Measurements from ENCODE around the gene PRKD1.
A peak's percentile ranks its signal among the peaks of the same experiment; 100 is the strongest.

Gene PRKD1

DNA sequence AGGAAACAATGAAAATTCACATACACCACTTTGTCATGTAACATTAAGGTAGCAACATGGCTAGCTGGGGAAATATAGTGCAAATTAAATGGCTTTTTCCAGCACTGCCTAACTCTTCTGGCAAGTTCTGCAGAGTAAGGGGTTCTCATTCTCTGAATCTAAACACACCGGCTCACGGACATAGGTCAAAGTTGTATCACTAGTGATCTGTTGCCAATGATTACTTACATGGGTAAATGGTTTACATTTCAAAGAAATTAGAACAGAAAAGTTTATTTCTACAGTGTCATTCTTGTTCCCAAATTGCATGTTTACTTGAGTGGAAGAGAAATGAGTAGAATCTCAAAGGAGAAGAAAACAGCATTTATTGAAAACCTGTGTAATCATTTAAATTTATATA is 381.9 kb downstream of the PRKD1 start:
- no peaks in the 10 kb centered on the region for H3K9me3 ChIP-seq (ENCODE audit: control insufficient read depth, low read length)
- no peaks in the 10 kb centered on the region for H3K36me3 ChIP-seq (ENCODE audit: control insufficient read depth, insufficient read depth, low read length, severe bottlenecking)
- H3K4me1 ChIP-seq (ENCODE audit: control insufficient read depth, insufficient read depth, low read length): no peaks in the 10 kb centered on the region
- DNase-seq (ENCODE audit: low read depth): no peak
- no peak overlapping the region for H3K9ac ChIP-seq (ENCODE audit: low read length)
- no peak overlapping the region for H3K4me3 ChIP-seq (ENCODE audit: low read length)
- H3K27me3 ChIP-seq (replicated peaks; ENCODE audit: control insufficient read depth, insufficient read depth, low read length): no peaks in the 10 kb centered on the region

GRCh38 chr14:29536886-29537511 is 390.6 kb downstream of the PRKD1 start:
- H3K4me3 ChIP-seq (ENCODE audit: low read length): no peak overlapping the region
- no peaks in the 10 kb centered on the region for H3K36me3 ChIP-seq (ENCODE audit: control insufficient read depth, insufficient read depth, low read length, severe bottlenecking)
- H3K27me3 ChIP-seq (replicated peaks; ENCODE audit: control insufficient read depth, insufficient read depth, low read length): peaks cover 20% of the 10 kb centered on the region
- no peaks in the 10 kb centered on the region for H3K9me3 ChIP-seq (ENCODE audit: control insufficient read depth, low read length)
- H3K4me1 ChIP-seq (ENCODE audit: control insufficient read depth, insufficient read depth, low read length): no peaks in the 10 kb centered on the region
- no peak overlapping the region for H3K9ac ChIP-seq (ENCODE audit: low read length)
- peak; percentile 61 for DNase-seq (ENCODE audit: low read depth)

DNA sequence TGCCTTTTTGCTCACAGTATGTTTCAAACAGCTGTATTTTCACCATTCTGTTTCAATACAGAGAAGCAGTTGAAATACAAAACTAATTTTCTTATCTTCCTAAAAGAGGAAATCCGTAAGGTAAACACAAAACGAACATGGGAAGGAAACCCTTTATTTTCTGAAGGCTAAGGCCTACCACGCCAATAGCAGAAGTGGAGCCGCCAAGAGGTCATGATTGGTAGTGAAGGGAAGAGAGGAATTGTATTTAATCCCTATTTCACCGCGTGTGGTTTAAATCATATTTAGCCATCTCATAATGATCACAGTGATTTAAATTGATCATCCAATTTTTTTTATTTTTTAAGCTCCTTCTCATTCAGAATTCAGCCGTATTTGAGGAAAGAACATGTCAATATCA is 398.2 kb downstream of the PRKD1 start:
- DNase-seq (ENCODE audit: low read depth): peak; percentile 27
- Histone ChIP-seq H3K9ac (ENCODE audit: low read length) (no peak overlapping the region), H3K4me1 (ENCODE audit: control insufficient read depth, insufficient read depth, low read length) (no peaks in the 10 kb centered on the region), H3K27me3 (replicated peaks; ENCODE audit: control insufficient read depth, insufficient read depth, low read length) (peaks cover 23% of the 10 kb centered on the region), H3K9me3 (ENCODE audit: control insufficient read depth, low read length) (no peaks in the 10 kb centered on the region), H3K36me3 (ENCODE audit: control insufficient read depth, insufficient read depth, low read length, severe bottlenecking) (no peaks in the 10 kb centered on the region), H3K4me3 (ENCODE audit: low read length) (no peak overlapping the region)

- H3K9me3 ChIP-seq (ENCODE audit: control insufficient read depth, low read length): no peaks in the 10 kb centered on the region
- H3K36me3 ChIP-seq (ENCODE audit: control insufficient read depth, insufficient read depth, low read length, severe bottlenecking): no peaks in the 10 kb centered on the region
- H3K4me1 ChIP-seq (ENCODE audit: control insufficient read depth, insufficient read depth, low read length): no peaks in the 10 kb centered on the region
- H3K27me3 ChIP-seq (replicated peaks; ENCODE audit: control insufficient read depth, insufficient read depth, low read length): peaks cover 21% of the 10 kb centered on the region
- DNase-seq (ENCODE audit: low read depth): peak; percentile 10
- H3K4me3 ChIP-seq (ENCODE audit: low read length): no peak overlapping the region
- H3K9ac ChIP-seq (ENCODE audit: low read length): no peak overlapping the region
Measured at GRCh38 chr14:29528889-29529288, 398.8 kb downstream of the PRKD1 start.

DNA sequence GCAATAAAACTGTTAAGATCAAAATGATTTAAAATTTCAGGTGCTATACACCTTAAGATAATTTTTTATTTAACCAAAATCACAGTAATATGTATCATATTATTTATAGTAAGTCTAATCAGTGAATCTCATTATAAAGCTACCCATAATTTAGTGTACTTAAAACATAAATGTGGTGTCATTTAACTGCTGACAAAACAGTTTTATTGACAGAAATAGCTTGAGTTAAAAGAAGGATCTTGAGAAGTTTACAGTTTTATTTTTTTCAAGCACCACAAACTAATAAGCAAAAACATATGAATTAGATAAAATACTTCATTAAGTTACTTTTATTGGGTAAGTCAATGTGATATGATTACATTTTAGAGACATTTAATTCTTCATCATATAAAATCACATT is 400.4 kb downstream of the PRKD1 start:
- no peak for DNase-seq (ENCODE audit: low read depth)
- H3K9me3 ChIP-seq (ENCODE audit: control insufficient read depth, low read length): no peaks in the 10 kb centered on the region
- H3K4me1 ChIP-seq (ENCODE audit: control insufficient read depth, insufficient read depth, low read length): no peaks in the 10 kb centered on the region
- no peaks in the 10 kb centered on the region for H3K36me3 ChIP-seq (ENCODE audit: control insufficient read depth, insufficient read depth, low read length, severe bottlenecking)
- H3K9ac ChIP-seq (ENCODE audit: low read length): no peak overlapping the region
- H3K4me3 ChIP-seq (ENCODE audit: low read length): no peak overlapping the region
- H3K27me3 ChIP-seq (replicated peaks; ENCODE audit: control insufficient read depth, insufficient read depth, low read length): peaks cover 6% of the 10 kb centered on the region

Data from adipocyte (in vitro differentiated cells).